COR-L47 (cell line): ENCODE data around the gene CLDN10.
A peak's percentile ranks its signal among the peaks of the same experiment; 100 is the strongest.

Source experiments
- DNase-seq: peaks from one replicate; lab custom pipeline; 2025; lab: John Stamatoyannopoulos, UW

Gene CLDN10

GRCh38 chr13:95601216-95601615 lies 48.7 kb downstream of the CLDN10 start:
- no peak for DNase-seq

GRCh38 chr13:95601906-95602305 lies 49.4 kb downstream of the CLDN10 start:
- DNase-seq: no peak

GRCh38 chr13:95603887-95604555 lies 51.5 kb downstream of the CLDN10 start:
- DNase-seq: peak; percentile 49

- no peak for DNase-seq
These were observed 52.0 kb downstream of the CLDN10 start for GRCh38 chr13:95604556-95604915.

GRCh38 chr13:95605448-95606125 lies 53.1 kb downstream of the CLDN10 start:
- no peak for DNase-seq

GRCh38 chr13:95607366-95607765 lies 54.8 kb downstream of the CLDN10 start:
- DNase-seq: peak; percentile 23

GRCh38 chr13:95608640-95609323 lies 56.3 kb downstream of the CLDN10 start:
- no peak for DNase-seq

GRCh38 chr13:95614641-95615245 lies 62.2 kb downstream of the CLDN10 start:
- DNase-seq: peak; percentile 5

GRCh38 chr13:95615539-95615938 lies 63.0 kb downstream of the CLDN10 start:
- DNase-seq: no peak

- no peak for DNase-seq
These were observed 67.7 kb downstream of the CLDN10 start for GRCh38 chr13:95620030-95620824.

GRCh38 chr13:95620825-95621498 lies 68.4 kb downstream of the CLDN10 start:
- DNase-seq: no peak

GRCh38 chr13:95623141-95623540 lies 70.6 kb downstream of the CLDN10 start:
- no peak for DNase-seq

- DNase-seq: peak; percentile 19
These were observed 71.5 kb downstream of the CLDN10 start for GRCh38 chr13:95624020-95624419.

- no peak for DNase-seq
These were observed 74.2 kb downstream of the CLDN10 start for GRCh38 chr13:95626768-95627167.

- no peak for DNase-seq
These were observed 75.1 kb downstream of the CLDN10 start for GRCh38 chr13:95627590-95627989.

GRCh38 chr13:95628488-95628887 lies 76.0 kb downstream of the CLDN10 start:
- DNase-seq: no peak

GRCh38 chr13:95629071-95629470 lies 76.6 kb downstream of the CLDN10 start:
- no peak for DNase-seq
